Measurements from ENCODE around the gene C7. TPM values are rescaled to one million over a fixed set of nuclear protein-coding genes. Genes with fewer than 3 reads are reported as not detected.

The C7 gene
- total RNA-seq, 4 donors from 2014 or later, result 77.4 to 170 (median 127) TPM

GRCh38 chr5:40983781-40984180 is 74.5 kb downstream of the C7 start:
- Histone ChIP-seq H3K36me3 (no peaks in the 10 kb centered on the region), H3K4me3 (no peak overlapping the region), H3K27me3 (no peaks in the 10 kb centered on the region), H3K27ac (no peak overlapping the region), H3K4me1 (no peaks in the 10 kb centered on the region), H3K9me3 (no peaks in the 10 kb centered on the region)
- no peak for DNase-seq
- no peak for TF ChIP-seq POLR2AphosphoS5 (IDR thresholded peaks at IDR 0.05)
- no peak for TF ChIP-seq EP300 (IDR thresholded peaks at IDR 0.05; ENCODE audit: low read depth)
- TF ChIP-seq POLR2A (IDR thresholded peaks at IDR 0.05), result no peak
- TF ChIP-seq, protein P1, sequence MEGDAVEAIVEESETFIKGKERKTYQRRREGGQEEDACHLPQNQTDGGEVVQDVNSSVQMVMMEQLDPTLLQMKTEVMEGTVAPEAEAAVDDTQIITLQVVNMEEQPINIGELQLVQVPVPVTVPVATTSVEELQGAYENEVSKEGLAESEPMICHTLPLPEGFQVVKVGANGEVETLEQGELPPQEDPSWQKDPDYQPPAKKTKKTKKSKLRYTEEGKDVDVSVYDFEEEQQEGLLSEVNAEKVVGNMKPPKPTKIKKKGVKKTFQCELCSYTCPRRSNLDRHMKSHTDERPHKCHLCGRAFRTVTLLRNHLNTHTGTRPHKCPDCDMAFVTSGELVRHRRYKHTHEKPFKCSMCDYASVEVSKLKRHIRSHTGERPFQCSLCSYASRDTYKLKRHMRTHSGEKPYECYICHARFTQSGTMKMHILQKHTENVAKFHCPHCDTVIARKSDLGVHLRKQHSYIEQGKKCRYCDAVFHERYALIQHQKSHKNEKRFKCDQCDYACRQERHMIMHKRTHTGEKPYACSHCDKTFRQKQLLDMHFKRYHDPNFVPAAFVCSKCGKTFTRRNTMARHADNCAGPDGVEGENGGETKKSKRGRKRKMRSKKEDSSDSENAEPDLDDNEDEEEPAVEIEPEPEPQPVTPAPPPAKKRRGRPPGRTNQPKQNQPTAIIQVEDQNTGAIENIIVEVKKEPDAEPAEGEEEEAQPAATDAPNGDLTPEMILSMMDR (IDR thresholded peaks at IDR 0.05), result no peak
- intact Hi-C loops (cut with DNase I; ENCODE audit: low total_unique reads) (no loop called here), in situ Hi-C loops (cut with MboI; ENCODE audit: low pct_ligation_motif_present in 1 of 4, low pct_unique_long_range_greater_than_20kb in 1 of 4, low sequenced_read_pairs in 3 of 4) (no loop called here)
- 83 to 89% methylated on average over 2 to 3 of the region's 3 CpGs for WGBS, 2 donors (ENCODE audit: low coverage in 1 of 2)

- H3K4me1 ChIP-seq, result no peaks in the 10 kb centered on the region
- WGBS, 2 donors (ENCODE audit: low coverage in 1 of 2), result 90 to 91% methylated on average over 3 of the region's 3 CpGs
Observed at GRCh38 chr5:40984884-40985283, 75.6 kb downstream of the C7 start.

DNA sequence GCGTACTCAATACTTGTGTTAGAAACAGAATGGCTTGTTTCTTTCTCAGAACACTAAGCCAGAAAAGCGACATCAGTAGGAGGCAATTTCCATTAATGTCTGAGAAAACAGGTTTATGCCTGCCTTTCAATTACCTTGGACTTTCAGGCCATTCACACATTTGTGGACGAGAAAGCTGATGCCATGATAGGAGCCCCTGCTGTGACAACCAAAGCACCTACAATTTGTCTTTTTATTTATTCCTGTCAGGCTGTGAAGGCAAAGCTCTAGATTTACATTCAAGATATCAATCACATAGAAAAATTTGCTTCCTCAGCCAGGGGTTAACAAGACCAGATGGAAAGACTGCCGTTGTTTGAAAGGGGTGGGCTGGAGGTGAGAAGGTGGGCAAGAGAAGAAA is 76.2 kb downstream of the C7 start:
- H3K27ac ChIP-seq, result no peak overlapping the region
- DNase-seq, result no peak
- H3K4me1 ChIP-seq, result peaks cover 0 to 5% (median under 1%) of the 10 kb centered on the region in 4 donors
- H3K27me3 ChIP-seq, result no peaks in the 10 kb centered on the region
- intact Hi-C loops (cut with DNase I; ENCODE audit: low total_unique reads) (no loop called here), in situ Hi-C loops (cut with MboI; ENCODE audit: low pct_ligation_motif_present in 1 of 4, low pct_unique_long_range_greater_than_20kb in 1 of 4, low sequenced_read_pairs in 3 of 4) (no loop called here)
- no peaks in the 10 kb centered on the region for H3K36me3 ChIP-seq
- no peak overlapping the region for H3K4me3 ChIP-seq
- no peak for TF ChIP-seq POLR2AphosphoS5 (IDR thresholded peaks at IDR 0.05)
- TF ChIP-seq EP300 (IDR thresholded peaks at IDR 0.05; ENCODE audit: low read depth), result no peak
- TF ChIP-seq, protein P1 (IDR thresholded peaks at IDR 0.05), result no peak
- no peak for TF ChIP-seq POLR2A (IDR thresholded peaks at IDR 0.05)
- no peaks in the 10 kb centered on the region for H3K9me3 ChIP-seq
- WGBS, 2 donors (ENCODE audit: low coverage in 1 of 2), result 54 to 76% methylated on average over 4 of the region's 4 CpGs

More at GRCh38 chr5:40984884-40985283, 75.6 kb downstream of the C7 start:
- Histone ChIP-seq H3K27ac (no peak overlapping the region), H3K36me3 (no peaks in the 10 kb centered on the region), H3K27me3 (no peaks in the 10 kb centered on the region), H3K9me3 (no peaks in the 10 kb centered on the region), H3K4me3 (no peak overlapping the region)
- in situ Hi-C loops (cut with MboI; ENCODE audit: low pct_ligation_motif_present in 1 of 4, low pct_unique_long_range_greater_than_20kb in 1 of 4, low sequenced_read_pairs in 3 of 4) (no loop called here), intact Hi-C loops (cut with DNase I; ENCODE audit: low total_unique reads) (no loop called here)
- DNase-seq, result no peak
- TF ChIP-seq, protein P1 (IDR thresholded peaks at IDR 0.05), result no peak
- no peak for TF ChIP-seq EP300 (IDR thresholded peaks at IDR 0.05; ENCODE audit: low read depth)
- no peak for TF ChIP-seq POLR2A (IDR thresholded peaks at IDR 0.05)
- no peak for TF ChIP-seq POLR2AphosphoS5 (IDR thresholded peaks at IDR 0.05)

DNA sequence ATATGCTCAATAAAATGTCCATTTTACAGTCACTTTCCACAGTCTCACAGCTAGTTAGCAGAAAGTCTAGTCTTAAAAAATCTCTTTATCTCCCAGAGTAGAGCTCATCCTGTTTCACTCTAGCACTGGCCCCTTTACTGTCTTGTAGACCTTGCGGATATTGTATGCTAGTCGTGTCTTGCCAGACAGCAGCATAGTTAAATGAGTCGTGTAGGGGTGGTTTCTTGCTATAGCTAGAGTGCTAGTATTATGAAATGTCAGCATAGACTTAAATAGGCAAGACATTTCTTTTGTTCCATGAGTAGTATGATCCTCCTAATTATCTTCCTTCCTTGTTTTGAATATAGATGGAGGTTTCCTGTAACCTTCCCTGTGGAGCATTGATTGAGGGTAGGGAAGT is 77.4 kb downstream of the C7 start:
- Histone ChIP-seq H3K4me1 (peaks cover 0 to 13% (median 4%) of the 10 kb centered on the region in 4 donors), H3K27ac (no peak overlapping the region), H3K27me3 (no peaks in the 10 kb centered on the region), H3K36me3 (no peaks in the 10 kb centered on the region), H3K9me3 (no peaks in the 10 kb centered on the region), H3K4me3 (no peak overlapping the region)
- WGBS, 2 donors (ENCODE audit: low coverage in 1 of 2), result 80 to 100% methylated on average over 2 to 3 of the region's 3 CpGs
- in situ Hi-C loops (cut with MboI; ENCODE audit: low pct_ligation_motif_present in 1 of 4, low pct_unique_long_range_greater_than_20kb in 1 of 4, low sequenced_read_pairs in 3 of 4) (no loop called here), intact Hi-C loops (cut with DNase I; ENCODE audit: low total_unique reads) (no loop called here)
- no peak for DNase-seq
- TF ChIP-seq POLR2A (IDR thresholded peaks at IDR 0.05) (no peak), POLR2AphosphoS5 (IDR thresholded peaks at IDR 0.05) (no peak), EP300 (IDR thresholded peaks at IDR 0.05; ENCODE audit: low read depth) (no peak)
- TF ChIP-seq, protein P1 (IDR thresholded peaks at IDR 0.05), result no peak

All from transverse colon (tissue), 4 donors.